Measurements from ENCODE around the gene GABRD. TPM values are rescaled to one million over a fixed set of nuclear protein-coding genes. Genes with fewer than 3 reads are reported as not detected.

Gene GABRD
- total RNA-seq, 2 donors from 2014 or later: not detected

GRCh38 chr1:1990222-1990621 lies 28.9 kb upstream of the GABRD start:
- Mint-ChIP-seq H3K36me3 (no peaks in the 10 kb centered on the region), H3K27ac (no peak overlapping the region), H3K4me1 (ENCODE audit: low read depth in 2 of 2) (no peaks in the 10 kb centered on the region), H3K4me3 (no peak overlapping the region), H3K27me3 (peaks cover 0 to 7% of the 10 kb centered on the region in 2 donors), H3K9me3 (no peaks in the 10 kb centered on the region)
- ATAC-seq (no peak), DNase-seq (ENCODE audit: low spot score) (no peak)

DNA sequence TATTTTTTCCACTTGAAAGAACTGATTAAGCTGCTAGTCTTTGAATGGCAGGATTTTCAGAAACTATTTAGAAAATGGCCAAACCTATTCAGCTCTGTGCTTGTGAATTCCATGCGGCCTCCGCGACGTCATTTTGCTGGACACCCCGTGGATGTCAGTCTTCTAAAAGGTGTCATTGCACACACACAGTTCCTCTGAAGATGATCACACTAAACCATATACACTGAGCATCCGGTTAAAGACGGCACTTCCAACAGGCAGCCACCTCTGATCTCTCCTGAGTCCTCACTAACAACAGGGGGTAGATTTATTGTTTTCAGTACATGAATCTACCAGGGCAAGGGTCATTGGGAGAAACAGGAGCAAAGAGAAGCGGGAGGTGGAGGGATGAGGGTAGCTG lies 24.6 kb upstream of the GABRD start:
- ATAC-seq (no peak), DNase-seq (ENCODE audit: low spot score) (no peak)
- H3K36me3 Mint-ChIP-seq: no peaks in the 10 kb centered on the region
- peaks cover 0 to 4% of the 10 kb centered on the region in 2 donors for H3K4me1 Mint-ChIP-seq (ENCODE audit: low read depth in 2 of 2)
- no peak overlapping the region for H3K4me3 Mint-ChIP-seq
- no peak overlapping the region for H3K27ac Mint-ChIP-seq
- peaks cover 7 to 16% of the 10 kb centered on the region in 2 donors for H3K27me3 Mint-ChIP-seq
- no peaks in the 10 kb centered on the region for H3K9me3 Mint-ChIP-seq

GRCh38 chr1:1996207-1996651 lies 22.9 kb upstream of the GABRD start:
- DNase-seq (ENCODE audit: low spot score) (no peak), ATAC-seq (no peak)
- H3K4me1 Mint-ChIP-seq (ENCODE audit: low read depth in 2 of 2): peaks cover 0 to 4% of the 10 kb centered on the region in 2 donors
- H3K27ac Mint-ChIP-seq: no peak overlapping the region
- peaks cover 13 to 16% of the 10 kb centered on the region in 2 donors for H3K27me3 Mint-ChIP-seq
- H3K4me3 Mint-ChIP-seq: no peak overlapping the region
- no peaks in the 10 kb centered on the region for H3K36me3 Mint-ChIP-seq
- H3K9me3 Mint-ChIP-seq: no peaks in the 10 kb centered on the region

DNA sequence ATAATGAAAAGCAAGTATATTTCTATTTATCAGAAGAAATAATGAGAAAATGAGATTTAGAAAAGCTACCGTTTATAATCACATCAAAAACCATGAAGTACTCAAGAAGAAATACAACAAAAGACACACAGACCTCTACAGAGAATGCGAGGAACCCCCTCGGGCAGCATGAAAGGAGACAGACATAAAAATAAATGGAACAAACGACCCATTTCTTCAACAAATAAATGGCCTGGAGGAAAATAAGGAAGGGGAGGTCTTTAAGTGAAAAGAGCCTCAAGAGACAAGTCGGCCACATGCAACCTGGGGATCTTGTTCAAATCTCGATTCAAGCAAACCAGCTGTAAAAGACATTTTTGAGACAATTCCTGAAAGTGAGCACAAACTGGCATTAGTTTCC lies 21.6 kb upstream of the GABRD start:
- Mint-ChIP-seq H3K27ac (no peak overlapping the region), H3K27me3 (peaks cover 19 to 22% of the 10 kb centered on the region in 2 donors), H3K36me3 (no peaks in the 10 kb centered on the region), H3K4me3 (no peak overlapping the region), H3K9me3 (no peaks in the 10 kb centered on the region), H3K4me1 (ENCODE audit: low read depth in 2 of 2) (peaks cover 0 to 4% of the 10 kb centered on the region in 2 donors)
- ATAC-seq (no peak), DNase-seq (ENCODE audit: low spot score) (no peak)

- no peaks in the 10 kb centered on the region for H3K36me3 Mint-ChIP-seq
- H3K27ac Mint-ChIP-seq: no peak overlapping the region
- no peak for DNase-seq (ENCODE audit: low spot score)
- peaks cover 0 to 4% of the 10 kb centered on the region in 2 donors for H3K4me1 Mint-ChIP-seq (ENCODE audit: low read depth in 2 of 2)
- no peaks in the 10 kb centered on the region for H3K9me3 Mint-ChIP-seq
- H3K4me3 Mint-ChIP-seq: no peak overlapping the region
- peaks cover 24 to 28% of the 10 kb centered on the region in 2 donors for H3K27me3 Mint-ChIP-seq
- no peak for ATAC-seq
Measured at GRCh38 chr1:2000432-2000831, 18.7 kb upstream of the GABRD start.

DNA sequence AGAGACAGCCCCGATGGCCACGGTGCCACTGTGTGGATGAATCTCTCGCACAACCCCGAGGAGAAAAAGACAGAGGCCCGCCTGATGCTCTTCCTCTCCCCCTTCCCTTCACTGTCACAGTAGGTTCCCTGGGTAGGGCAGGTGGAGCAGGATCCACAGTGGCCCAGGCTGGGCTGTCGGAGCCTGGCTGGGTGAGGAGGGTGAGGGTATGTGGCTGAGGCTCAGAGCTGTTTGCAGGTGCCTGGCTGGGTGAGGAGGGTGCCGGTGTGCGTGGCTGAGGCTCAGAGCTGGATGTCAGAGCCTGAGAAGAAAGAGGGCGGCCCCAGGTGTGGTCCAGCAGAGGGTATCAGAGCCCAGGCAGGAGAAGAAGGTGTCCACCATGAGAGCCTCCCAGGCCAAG lies 18.3 kb upstream of the GABRD start:
- Mint-ChIP-seq H3K27ac (no peak overlapping the region), H3K36me3 (no peaks in the 10 kb centered on the region), H3K9me3 (no peaks in the 10 kb centered on the region), H3K4me1 (ENCODE audit: low read depth in 2 of 2) (peaks cover 0 to 4% of the 10 kb centered on the region in 2 donors), H3K27me3 (peaks cover 26 to 31% of the 10 kb centered on the region in 2 donors), H3K4me3 (no peak overlapping the region)
- ATAC-seq (peak in 1 of 2 donors; percentile 36), DNase-seq (ENCODE audit: low spot score) (no peak)

- H3K4me1 Mint-ChIP-seq (ENCODE audit: low read depth in 2 of 2): no peaks in the 10 kb centered on the region
- H3K9me3 Mint-ChIP-seq: no peaks in the 10 kb centered on the region
- H3K36me3 Mint-ChIP-seq: no peaks in the 10 kb centered on the region
- ATAC-seq: no peak
- no peak overlapping the region for H3K27ac Mint-ChIP-seq
- DNase-seq (ENCODE audit: low spot score): no peak
- no peak overlapping the region for H3K4me3 Mint-ChIP-seq
- peaks cover 26 to 31% of the 10 kb centered on the region in 2 donors for H3K27me3 Mint-ChIP-seq
Measured at GRCh38 chr1:2001773-2002411, 17.3 kb upstream of the GABRD start.

- no peaks in the 10 kb centered on the region for H3K4me1 Mint-ChIP-seq (ENCODE audit: low read depth in 2 of 2)
Measured at GRCh38 chr1:2003541-2004131, 15.5 kb upstream of the GABRD start, which contains the start of gene CFAP74. CFAP74 (minus strand) TSS chr1:2003786; CDS start chr1:1990956, 12,830 bp downstream.

DNA sequence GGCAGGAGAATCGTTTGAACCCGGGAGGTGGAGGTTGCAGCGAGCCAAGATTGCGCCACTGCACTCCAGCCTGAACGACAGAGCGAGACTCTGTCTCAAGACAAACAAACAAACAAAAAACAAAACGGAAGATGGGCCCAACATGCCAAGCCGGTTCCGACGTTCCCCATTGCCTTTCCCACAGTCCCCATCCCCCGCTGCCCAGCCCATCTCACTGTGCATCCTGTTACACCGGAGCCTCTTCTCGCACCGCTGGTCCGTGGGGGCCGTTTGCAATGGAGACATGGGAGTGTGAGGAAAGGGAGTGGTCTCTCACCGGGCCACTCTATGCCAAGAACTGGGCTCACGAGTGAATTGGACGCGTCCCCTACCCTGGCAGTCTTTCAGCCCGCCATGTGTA lies 14.3 kb upstream of the GABRD start:
- no peak overlapping the region for H3K27ac Mint-ChIP-seq
- ATAC-seq (no peak), DNase-seq (ENCODE audit: low spot score) (peak; percentile 35)
- no peaks in the 10 kb centered on the region for H3K9me3 Mint-ChIP-seq
- no peaks in the 10 kb centered on the region for H3K4me1 Mint-ChIP-seq (ENCODE audit: low read depth in 2 of 2)
- H3K27me3 Mint-ChIP-seq: peaks cover 15 to 25% of the 10 kb centered on the region in 2 donors
- no peak overlapping the region for H3K4me3 Mint-ChIP-seq
- no peaks in the 10 kb centered on the region for H3K36me3 Mint-ChIP-seq

More at GRCh38 chr1:2003541-2004131, 15.5 kb upstream of the GABRD start, which contains the start of gene CFAP74:
- DNase-seq (ENCODE audit: low spot score) (peak; percentile 58), ATAC-seq (peak; percentile 24 to 56)
- Mint-ChIP-seq H3K4me3 (no peak within 1 kb of the TSS), H3K27ac (no peak within 1 kb of the TSS), H3K27me3 (peaks cover 22 to 25% of the 10 kb centered on the region in 2 donors), H3K36me3 (no peaks in the 10 kb centered on the region), H3K9me3 (no peaks in the 10 kb centered on the region)

- Mint-ChIP-seq H3K27me3 (peaks cover 9 to 13% of the 10 kb centered on the region in 2 donors), H3K9me3 (no peaks in the 10 kb centered on the region), H3K36me3 (no peaks in the 10 kb centered on the region), H3K4me1 (ENCODE audit: low read depth in 2 of 2) (no peaks in the 10 kb centered on the region), H3K4me3 (no peak overlapping the region), H3K27ac (no peak overlapping the region)
- DNase-seq (ENCODE audit: low spot score) (no peak), ATAC-seq (peak in 1 of 2 donors; percentile 36)
Measured at GRCh38 chr1:2009101-2010053, 9.8 kb upstream of the GABRD start.

DNA sequence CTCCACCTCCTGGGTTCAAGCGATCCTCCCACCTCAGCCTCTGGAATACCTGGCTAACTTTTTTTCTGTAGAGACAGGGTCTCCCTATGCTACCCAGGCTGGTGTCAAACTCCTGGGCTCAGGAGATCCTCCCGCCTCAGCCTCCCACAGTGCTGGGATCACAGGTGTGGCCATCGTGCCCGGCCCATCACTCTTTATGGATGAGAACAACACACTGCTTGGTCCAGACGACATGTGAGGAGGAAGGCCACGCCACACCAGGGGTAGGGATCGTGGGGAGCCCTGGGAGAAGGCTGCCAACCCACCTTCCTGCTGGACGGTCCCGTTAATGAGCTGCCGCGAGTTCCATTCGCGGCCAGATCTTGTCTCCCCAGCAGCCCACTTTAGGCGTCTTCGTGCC lies 5.0 kb upstream of the GABRD start:
- Mint-ChIP-seq H3K27ac (no peak overlapping the region), H3K4me1 (ENCODE audit: low read depth in 2 of 2) (peaks cover 0 to 3% of the 10 kb centered on the region in 2 donors), H3K9me3 (no peaks in the 10 kb centered on the region), H3K4me3 (no peak overlapping the region), H3K36me3 (no peaks in the 10 kb centered on the region), H3K27me3 (peaks cover 17 to 23% of the 10 kb centered on the region in 2 donors)
- DNase-seq (ENCODE audit: low spot score) (peak; percentile 35), ATAC-seq (no peak)

DNA sequence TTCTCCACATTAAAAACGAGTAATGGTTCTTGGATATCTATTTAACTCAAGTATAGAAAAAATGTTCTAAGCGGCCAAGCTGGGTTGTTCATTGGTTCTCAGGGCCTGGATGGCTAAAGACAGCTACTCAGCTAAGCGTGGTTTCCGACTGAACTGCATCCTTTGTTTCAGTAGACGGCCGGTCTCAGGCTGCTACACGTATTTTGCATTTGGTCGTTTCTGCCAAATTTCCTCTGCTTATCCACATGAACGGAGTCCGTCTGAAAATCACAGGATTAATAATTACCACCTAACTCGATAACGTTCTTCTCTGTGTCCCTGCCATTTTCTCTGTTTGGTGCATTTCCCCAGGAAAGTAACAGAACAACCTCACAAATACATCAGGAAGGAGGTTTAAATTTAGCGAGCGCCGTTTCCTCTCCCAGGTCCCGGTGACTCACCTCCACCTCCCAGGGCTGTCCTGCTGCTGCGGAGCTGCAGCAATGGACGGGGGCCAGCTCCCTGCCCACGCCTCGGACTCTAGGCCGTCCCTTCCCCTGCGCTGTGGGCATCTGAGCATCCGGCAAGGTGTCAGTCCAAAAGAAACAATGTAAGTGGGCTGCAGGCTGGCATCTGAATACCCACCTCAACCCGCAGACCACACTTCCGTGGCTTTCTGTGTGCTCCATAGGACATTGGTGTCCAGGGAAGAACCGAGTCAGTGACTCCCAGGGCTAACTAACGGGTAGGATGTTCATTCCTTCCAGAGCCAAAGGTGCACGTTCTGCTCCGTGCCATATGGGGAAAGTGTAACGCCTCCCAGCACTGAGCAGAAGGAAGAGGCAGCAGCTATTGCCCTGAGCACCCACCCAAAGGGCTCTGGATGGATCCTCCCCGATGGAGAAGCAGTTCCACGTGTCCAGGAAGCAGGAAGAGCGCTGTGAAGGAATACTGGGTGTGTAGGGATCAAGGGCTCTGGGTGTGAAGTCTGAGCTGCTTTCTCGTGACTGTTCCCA lies 4.1 kb upstream of the GABRD start:
- H3K27ac Mint-ChIP-seq: no peak overlapping the region
- H3K4me1 Mint-ChIP-seq (ENCODE audit: low read depth in 2 of 2): peaks cover 0 to 3% of the 10 kb centered on the region in 2 donors
- no peak for ATAC-seq
- peaks cover 17 to 23% of the 10 kb centered on the region in 2 donors for H3K27me3 Mint-ChIP-seq
- H3K36me3 Mint-ChIP-seq: no peaks in the 10 kb centered on the region
- H3K9me3 Mint-ChIP-seq: no peaks in the 10 kb centered on the region
- DNase-seq (ENCODE audit: low spot score): no peak
- H3K4me3 Mint-ChIP-seq: no peak overlapping the region

DNA sequence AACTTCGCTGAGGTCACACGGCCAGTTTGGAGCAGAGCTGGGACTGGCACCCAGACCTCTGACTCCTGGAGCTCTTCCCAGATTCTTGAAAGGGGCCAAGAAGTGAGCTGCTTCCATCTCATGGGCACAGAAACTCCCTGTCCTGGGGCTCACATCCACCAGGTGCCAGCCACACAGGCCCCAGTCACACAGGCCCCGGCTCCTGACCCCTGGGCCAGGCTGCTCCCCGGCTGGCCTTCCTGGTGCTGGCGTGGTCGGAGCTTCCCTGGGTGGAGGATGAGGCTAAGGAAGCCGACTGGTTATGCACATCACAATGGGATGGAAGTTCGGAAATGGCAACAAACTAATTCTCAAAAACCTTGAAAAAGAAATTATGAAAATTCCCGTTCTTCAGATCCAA lies 3.0 kb upstream of the GABRD start:
- ATAC-seq (no peak), DNase-seq (ENCODE audit: low spot score) (peak; percentile 40)
- Mint-ChIP-seq H3K4me3 (no peak overlapping the region), H3K9me3 (no peaks in the 10 kb centered on the region), H3K36me3 (no peaks in the 10 kb centered on the region), H3K27me3 (peaks cover 22 to 28% of the 10 kb centered on the region in 2 donors), H3K27ac (no peak overlapping the region), H3K4me1 (ENCODE audit: low read depth in 2 of 2) (peaks cover 0 to 3% of the 10 kb centered on the region in 2 donors)
